NK-92 (cell line): ENCODE data around the gene TMPRSS15.
"Not testable (repeated sequence)": the region's sequence is repeated elsewhere in the genome, so short reads cannot be mapped to it uniquely, and the experiment has no call there.

Experiments used
- DNase-seq: peaks from one replicate; lab custom pipeline; 2025; ENCODE audit not compliant: unreplicated experiment; lab: John Stamatoyannopoulos, UW

TMPRSS15 gene

DNA sequence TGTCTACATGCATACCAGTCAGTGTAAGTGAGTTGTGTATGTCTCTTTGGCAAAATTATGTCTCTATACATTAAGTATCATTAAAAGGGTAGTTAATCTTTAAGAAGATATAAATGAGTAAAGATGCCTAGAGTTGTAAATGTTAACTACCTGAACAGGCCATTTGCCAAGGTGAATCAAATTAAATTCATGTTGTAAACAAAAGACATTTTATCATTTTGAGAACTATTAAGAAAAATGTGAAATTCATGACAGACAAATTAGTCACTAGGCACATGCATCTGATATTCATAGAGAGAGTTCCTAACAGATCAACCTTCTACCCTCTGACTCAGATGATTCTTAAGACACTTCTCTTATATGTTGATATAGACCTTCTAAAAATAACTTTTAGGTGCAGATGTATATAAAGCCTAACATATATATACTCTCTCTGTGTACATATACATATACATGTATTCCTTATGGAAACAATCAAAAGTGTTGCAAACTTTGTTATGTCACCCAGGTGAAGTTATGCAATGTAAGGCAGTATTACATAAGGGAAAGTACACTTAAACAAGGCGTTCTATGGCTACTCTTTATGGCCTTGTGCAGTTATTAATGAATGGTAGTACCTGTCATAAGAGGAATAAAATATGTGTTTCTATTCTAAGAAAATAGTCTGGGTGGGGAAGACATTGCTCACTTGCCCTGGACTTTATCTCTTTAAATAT lies at the start of gene TMPRSS15:
Gene TMPRSS15 (minus strand): TSS at position 51 of the 716 bp plus-strand sequence. CDS start 163 bp downstream, outside the sequence.
- DNase-seq: no peak

DNA sequence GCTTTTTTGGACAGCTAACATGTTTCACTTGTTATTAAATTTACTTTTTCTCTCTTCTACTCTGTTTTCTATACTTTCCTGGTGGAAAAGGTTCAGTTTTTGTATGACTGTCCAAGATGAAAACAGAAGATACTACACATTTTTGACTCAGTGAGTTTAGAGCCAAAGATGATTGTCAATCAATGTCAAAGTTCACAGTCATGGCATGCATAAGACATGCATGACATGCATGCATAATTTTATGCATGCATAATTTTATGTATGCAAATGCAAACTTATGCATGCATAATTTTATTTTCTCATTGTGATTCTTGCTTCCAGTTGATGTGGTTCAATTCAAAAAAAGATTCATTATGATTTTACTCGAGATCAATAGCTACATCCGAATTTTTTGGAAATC lies 48.1 kb upstream of the TMPRSS15 start:
- DNase-seq: no peak

DNA sequence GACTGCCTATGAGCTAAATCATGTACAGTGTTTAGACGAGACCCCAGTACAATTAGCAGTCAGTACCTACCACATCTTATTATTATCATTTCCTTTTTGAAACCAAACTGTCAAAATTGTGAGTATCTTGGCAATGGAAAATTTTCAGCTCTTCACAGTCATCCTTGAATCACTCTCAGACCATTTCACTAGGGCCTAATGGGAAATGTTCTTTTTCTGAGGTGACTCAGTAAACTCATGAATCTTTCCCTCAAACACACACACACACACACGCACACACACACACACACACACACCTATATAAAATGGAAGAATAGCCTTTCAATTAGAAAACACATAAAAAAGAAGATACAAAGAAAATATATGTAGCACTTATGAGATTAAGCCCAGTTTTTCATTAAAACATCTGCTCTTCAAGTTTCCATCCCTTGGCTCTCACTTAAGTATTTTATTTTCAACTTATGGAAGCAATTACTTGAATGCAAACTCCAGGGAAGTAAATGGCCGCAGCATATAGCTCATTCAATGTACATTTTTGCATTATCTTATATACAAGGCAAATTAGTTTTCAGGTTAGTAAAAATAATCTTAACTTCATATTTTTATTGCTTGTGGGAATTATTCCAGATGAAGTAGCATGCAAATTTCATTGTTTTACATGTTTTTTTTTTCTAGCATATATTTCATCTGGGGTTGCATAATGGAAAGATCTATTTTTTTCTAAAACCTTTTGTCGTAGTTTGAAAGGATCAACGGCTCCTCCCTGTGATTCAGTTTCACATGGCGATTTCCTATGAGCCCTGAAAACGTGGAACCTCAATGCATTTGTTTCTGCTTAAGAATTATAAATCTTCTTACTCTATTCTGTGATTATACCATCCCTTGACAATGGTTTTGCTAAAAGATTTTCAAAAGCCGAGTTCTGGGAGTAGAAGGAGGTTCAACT lies 46.3 kb upstream of the TMPRSS15 start:
- no peak for DNase-seq

DNA sequence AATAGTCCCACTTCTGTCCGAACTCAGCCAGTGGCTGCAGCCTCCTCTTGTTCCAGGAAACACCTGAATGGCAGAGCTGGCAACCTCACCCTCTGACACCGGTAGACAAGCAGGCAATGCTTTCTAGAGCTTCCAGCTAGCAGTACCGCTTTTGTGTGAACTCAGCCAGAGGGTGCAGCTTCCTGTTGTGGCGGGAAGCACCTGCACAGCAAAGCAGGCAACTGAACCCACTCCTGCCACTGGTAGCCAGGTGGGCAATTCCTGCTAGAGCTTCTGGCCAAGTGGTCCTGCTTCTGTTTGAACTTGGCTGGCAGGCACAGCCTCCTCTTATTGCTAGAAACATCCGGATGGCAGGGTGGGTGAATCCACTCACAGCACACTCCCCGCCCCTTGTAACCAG lies 40.1 kb upstream of the TMPRSS15 start:
- no peak for DNase-seq

DNA sequence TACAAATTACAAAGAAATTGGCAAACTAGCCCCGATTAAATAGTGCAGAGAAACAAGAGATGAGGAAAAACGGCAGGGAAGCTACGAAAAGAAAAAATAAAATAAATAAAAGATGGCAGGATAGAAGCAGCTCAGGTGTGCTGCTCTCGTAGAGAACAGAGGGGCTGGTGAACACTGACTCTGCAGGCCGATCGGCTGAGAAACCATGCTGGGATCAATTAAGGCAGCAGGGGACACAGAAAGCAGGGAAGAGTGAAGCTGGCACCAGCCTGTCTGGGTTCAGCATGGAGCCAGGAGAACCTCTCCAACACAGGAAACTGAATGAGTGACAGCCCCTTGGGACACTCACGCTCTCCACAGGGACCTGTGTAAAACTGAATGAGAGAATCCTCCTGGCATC lies 39.5 kb upstream of the TMPRSS15 start:
- no peak for DNase-seq

DNA sequence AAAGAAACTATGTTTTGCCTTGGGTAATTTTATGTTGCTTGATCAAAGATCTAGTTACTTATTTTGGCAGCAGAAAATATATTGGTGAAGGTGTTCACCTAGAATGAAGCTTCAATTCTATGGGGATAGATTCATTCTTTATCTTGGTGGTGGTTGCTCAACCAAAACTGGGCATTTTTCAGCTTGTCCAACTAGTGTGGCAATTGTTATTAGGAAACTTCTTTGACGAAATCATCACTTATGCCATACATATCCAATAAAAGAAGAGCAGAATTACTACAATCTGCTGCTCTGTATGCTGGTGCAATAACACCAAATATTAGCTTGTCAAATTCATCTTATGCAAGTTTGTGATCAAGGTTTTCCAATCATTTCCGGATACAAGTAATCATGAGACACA lies 26.8 kb upstream of the TMPRSS15 start:
- no peak for DNase-seq

DNA sequence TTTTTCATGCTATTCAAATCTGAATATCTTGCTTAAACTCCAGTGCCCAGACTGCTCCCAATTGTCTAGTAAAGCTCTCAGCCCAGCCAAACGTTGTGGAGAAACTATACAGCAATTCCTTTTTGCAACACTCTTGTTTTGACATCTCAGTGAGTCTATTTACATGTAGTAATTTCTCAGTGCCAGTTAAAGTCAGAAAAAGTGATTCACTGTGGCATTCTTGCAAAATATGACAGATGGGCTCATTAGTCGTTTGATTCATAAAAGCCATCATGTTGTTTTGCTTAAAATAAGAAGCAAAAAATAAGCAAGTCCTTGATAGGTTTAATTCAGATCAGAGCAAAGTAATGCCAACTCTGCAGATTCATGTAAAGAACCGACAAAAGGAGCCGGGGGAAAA lies 20.7 kb upstream of the TMPRSS15 start:
- DNase-seq: no peak

DNA sequence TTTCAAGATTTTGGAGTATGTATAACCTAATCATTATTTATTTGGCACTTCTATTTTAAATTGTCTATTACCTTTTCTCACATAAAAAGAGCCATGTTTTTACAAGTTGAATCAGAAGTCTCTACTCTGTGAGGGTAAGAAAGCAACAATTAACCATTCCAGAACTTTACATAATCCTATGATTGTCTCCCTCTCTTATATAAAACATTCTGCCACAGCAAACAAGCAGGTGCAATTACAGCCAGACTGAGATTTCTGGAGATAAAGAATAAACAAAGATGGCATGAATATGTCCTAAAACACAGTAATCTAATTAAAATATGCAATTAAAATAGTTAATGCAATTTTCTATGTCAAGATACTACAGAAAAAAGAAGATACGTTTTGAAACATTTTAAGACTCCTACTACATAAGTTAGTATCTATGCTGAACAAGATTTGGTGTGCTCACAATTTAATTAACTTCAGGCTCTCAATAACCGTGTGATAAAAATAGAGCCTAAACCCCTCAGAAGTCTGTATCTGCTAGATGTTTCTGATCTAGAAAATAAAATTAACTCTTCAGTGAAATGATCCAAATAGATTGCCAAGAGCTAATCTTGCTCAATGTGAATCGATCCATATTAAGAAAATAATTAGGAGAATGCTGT lies 13.7 kb upstream of the TMPRSS15 start:
- DNase-seq: no peak

DNA sequence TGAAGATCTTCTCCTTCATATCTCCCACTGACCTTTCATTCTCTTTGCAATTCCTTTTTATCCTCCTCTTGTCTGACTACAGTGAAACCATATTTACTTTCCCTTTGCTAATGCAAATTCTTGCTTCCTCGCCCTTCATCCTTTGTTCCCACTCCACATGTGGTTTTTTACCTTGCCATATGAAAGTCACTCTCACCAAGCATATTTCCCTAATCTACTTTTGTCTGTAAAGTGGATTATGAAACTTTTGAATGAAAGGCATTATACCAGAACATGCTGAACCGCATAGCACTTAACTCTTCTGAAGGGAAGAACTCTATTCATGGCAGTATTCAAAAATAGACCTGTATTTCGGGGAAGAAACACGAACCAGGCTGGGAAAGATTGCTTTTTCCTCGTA lies 8.0 kb upstream of the TMPRSS15 start:
- DNase-seq: no peak

DNA sequence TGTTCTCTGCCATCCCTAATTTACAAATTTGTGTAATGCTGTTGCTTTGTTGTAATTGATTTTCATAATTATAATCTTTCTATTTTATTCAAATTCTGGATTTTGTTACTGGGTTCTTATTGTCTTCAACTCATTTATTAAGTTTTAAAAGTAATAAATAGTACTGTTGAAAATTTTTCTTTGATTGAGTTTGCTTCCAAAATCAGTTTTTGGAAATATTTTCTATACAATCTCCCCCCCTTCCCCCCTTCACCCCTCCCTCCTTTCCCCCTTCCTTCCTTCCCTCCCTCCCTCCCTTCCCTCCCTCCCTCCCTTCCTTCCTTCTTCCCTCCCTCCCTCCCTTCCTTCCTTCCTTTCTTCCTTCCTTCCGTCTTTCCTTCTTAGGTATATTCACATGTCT lies 6.0 kb upstream of the TMPRSS15 start:
- DNase-seq: no peak

DNA sequence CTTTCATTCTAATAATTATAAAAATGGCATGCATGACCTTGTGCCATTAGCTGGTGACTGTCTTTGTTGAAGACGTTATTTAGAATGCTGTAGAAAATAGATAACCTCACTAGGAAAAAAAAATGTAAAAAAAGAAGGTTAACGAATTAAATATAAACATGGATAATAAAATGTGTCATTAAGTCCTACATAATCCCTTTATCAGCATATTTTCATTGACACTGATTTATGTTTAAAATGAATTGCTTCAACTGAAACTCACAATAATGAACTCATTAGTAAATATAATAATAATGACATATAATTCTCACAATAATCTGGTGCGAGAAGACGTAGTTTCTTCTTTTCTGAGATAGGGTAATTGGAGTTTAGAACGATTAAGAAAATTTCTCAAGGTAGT lies 4.7 kb downstream of the TMPRSS15 start:
- no peak for DNase-seq

DNA sequence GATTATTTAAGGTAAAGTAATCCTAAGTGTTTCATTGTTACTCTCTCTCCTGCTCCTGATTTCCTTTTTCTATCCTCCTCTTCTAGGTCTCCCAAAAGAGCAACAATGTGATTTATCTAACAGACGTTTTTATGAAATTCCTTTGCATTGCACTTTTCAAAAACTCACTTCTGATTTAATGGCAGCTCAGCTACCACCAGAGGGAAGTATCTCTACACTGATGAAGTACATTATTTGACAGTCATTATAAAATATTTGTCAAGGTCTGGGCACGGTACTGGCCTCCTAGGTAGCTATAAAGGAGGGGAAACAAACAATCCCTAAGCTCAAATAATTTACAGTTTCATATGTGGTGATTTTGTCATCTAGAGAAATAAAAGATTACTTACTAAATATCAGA lies 15.6 kb downstream of the TMPRSS15 start:
- no peak for DNase-seq

DNA sequence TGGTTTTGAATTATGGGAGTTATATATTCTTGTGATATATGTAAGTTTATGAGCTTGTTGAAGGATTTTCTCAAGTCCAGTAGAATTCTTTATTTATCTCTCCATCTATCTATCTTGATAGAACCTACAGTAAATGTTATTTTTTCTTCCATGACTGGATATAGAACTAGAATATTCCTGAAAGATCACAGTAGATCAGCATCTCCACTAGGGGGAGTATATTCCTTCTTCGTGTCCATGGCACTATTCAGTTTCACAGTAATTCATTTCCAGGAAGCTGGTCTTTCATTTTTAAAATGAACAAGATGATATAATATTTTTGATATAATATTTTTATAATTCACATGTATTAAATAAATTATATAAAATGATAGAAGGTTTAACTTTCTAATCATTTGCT lies 18.8 kb downstream of the TMPRSS15 start:
- no peak for DNase-seq

DNA sequence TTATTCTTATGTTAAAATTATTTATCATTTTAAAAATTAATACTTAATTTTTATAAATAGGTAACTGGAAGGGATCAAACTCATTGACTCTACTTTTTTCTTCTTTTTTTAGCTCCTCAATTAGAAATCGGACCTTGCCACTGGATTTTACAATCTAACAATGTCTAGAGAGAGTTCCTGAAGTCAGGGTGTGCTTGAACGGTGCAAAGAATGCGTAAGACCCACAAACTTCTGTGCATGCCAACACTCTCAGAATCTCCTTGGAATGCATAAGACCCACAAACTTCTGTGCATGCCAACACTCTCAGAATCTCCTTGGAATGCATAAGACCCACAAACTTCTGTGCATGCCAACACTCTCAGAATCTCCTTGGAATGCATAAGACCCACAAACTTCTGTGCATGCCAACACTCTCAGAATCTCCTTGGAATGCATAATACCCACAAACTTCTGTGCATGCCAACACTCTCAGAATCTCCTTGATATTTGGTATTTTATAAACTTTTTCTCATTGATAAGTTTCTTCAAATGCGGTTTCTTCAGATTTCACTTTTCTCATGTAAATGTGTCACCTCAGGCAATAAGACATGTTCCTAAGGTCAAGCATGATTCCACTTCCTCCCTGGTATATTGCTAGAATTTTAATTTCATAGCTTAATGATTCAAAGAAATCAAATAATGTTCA lies 20.5 kb downstream of the TMPRSS15 start:
- DNase-seq: not testable (repeated sequence)

DNA sequence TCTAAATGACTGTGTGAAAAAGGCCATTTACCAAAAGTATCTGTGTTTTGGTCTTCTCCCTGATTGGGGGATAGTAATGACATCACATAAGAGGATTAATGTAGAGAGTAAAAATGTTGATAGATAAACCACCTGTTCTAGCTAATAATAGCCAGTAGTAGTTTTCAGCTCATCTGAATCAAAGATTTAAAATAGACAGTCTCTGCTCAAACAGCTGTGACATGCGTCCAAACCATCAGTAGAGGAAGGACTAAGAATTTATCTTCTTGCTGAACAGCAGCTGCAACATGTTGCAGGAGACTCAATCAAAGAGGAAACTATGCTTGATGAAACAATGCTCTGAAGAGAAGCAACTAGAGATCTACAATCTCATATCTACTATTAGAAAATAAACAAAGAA lies 21.4 kb downstream of the TMPRSS15 start:
- no peak for DNase-seq

DNA sequence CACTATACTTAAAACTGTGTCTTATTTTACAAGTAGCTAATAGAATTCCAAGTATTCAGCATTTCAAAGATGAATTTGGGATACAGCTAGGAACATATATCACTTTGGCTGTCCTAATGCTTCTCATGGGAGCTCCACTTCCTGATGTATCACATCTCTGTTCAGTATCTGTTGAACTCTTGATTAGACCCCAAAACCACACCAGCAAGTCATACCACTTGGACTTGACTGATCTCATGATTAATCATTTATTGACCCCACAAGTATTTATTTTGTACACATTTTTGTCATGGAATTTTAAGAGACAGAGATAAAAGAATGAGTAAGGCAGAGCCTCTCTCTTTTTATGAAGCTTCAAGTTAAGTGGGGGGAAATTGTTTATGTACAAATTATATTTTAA lies 30.0 kb downstream of the TMPRSS15 start:
- DNase-seq: no peak

DNA sequence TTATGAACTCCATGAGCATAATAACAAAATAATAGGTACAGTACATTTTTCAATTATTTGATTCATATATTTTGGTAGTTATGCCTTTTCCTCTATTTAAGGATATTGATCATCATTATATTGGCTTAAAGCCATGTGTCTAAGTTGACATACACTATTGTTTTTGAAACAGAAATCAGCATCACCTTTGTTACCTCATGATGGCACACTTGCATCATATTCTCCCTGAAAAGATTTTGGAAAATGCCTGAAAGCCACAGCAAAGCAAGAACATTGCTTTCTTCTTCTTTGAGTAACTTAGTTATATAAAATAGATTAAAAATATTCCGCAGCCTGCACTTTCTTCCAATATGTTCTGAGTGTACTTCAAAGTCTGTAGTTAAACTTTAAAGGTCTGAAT lies 33.3 kb downstream of the TMPRSS15 start:
- no peak for DNase-seq

DNA sequence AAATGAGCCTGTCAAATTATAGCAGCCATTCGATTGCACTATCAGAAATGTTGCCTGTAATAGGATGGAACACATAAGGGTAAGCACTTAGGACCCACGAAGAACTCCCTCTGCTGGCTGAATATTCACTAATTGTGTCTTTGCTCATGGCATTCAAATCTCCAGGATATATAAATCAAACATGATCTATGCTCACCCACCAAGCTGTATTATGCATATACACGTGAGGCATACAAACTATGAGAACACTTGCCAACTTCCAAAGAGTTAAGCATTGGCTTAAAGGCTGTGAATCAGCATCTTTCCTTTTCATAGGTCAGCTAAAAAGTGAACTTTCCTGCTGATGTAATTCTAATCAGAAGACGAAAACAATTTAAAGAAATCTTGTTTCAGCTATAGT lies 34.5 kb downstream of the TMPRSS15 start:
- no peak for DNase-seq

DNA sequence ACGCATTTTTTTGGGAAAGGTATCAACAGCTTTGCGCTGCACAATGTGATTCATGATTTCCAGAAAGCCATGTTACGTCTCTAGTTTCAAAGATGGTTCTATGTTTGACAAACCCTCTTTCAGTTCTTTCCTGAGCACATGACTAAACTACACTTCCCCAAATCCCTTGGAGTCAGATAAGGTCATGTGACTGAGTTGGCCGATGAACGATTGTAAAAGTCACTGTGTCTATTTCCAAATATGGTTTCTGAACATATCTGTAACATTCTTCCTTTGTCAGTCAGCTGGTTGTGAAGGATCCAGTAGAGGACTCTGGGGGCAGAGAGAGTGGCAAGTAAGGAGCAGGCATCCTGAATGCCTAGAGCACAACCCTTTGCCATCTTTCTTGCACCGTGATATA lies 35.4 kb downstream of the TMPRSS15 start:
- DNase-seq: no peak

DNA sequence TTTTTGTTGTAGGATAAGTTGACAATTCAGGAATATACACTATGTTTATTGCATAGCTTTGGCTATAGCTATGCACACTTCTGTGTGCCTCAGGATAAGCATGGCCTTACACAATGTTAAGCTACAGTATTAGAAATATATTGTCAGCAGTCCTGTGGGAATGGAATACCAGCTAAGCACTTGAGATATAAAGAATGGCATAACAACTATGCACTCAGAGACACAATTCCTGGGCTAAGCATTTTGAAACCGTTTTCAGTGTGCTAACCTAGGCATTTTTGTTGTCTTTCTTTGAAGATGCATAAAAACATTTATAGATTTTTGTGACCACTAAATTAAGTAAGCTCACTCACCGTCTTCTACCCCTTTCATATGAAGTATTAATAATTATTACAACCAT lies 46.8 kb downstream of the TMPRSS15 start:
- DNase-seq: no peak

DNA sequence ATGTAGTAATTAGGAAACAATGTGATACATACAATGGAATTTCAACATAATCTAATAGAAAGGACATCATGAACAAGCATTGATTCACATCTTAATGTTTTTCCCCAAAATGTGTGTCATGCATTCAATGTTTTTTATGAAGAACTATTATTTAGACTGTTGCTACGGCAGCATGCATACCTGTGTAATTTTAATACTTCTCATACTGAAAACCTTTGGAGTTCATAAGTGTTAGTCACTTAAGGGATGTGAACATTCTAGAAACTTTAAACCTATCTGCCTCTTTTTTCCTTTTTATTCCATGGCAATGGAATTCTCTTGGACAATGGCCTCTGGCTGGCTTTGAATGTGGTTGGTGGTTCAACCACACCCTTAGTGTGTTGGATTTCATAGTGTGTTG lies 48.6 kb downstream of the TMPRSS15 start:
- DNase-seq: no peak
